Heart left ventricle (tissue), 13 donors: ENCODE data around the gene POU6F2.

ENCODE experiments used
- CTCF ChIP-seq, 12 donors: fragments of 200-600 bp; sonication (generic) in 4 of 12; IDR thresholded peaks; one replicate each; pipeline versions ENCODE4 v1.5.0 to v1.8.0; 2018 to 2022; ENCODE audit warnings: antibody characterized with exemption in 12 of 12, mild to moderate bottlenecking in 5 of 12
- POLR2A ChIP-seq, 2 donors: fragments of 450-650 bp; IDR thresholded peaks; one replicate each; pipeline ENCODE4 v1.6.1; 2017; ENCODE audit warnings: antibody characterized with exemption in 2 of 2, mild to moderate bottlenecking in 2 of 2, moderate library complexity in 2 of 2
- donor health status: ischemic (EF 13 %, LVEDD 7.1; RV severe dilation, severe dysfunction).
- donor health status: DM: no; HTN: yes; CAD: no.
- donor health status: DM: no; HTN: no; CAD: no.
- donor health status: ischemic (EF 25% LVEDD 6.9; RV normal size, moderate dysfunction).
- donor health status: ischemic (EF 25% LVEDD 5.7; RV mildly dilated, moderate dysfunction).
- donor health status: ischemic (EF 35%, LVEDD 5.7; RV mildly dilated, moderate dysfunction).
- donor health status: nonischemic (EF 11% LVEDD 7.7; RV severe dilation, severe dysfunction).
- donor health status: DM: yes; HTN: yes; CAD: no.
- donor health status: PGD.
- donor health status: ischemic (EF 29% LVEDD 5.4; RV normal size, mild dysfunction).
- donor health status: nonischemic (EF 23%, LVEDD 6.1; RV moderate dilation, normal function).

- no peak for TF ChIP-seq CTCF (IDR thresholded peaks at IDR 0.05)
- TF ChIP-seq POLR2A (IDR thresholded peaks at IDR 0.05) = no peak
These were observed 256.3 kb downstream of the POU6F2 start for GRCh38 chr7:39233851-39234529.
